K562 (cell line): ENCODE data around the gene STON2. TPM values are rescaled to one million over a fixed set of nuclear protein-coding genes. Genes with fewer than 3 reads are reported as not detected.

ENCODE experiments used
- ATAC-seq: fragments of 200-7000 bp; cut with Tn5 transposase; 3 replicates; pipeline ENCODE4 v1.9.1; 2020; ENCODE audit warnings: moderate library complexity
- BruUV-seq: library from RNA; stranded (reverse); fragments of 400-500 nt; replicated peaks from 2 replicates; lab custom pipeline; 2021; lab: Mats Ljungman, UMichigan
- CTCF ChIA-PET: fragments of 300-600 bp; formaldehyde crosslinking; extraction: SDS; loops from one replicate; lab custom pipeline; 2021; ENCODE audit warnings: low intra/inter-chr PET ratio; lab: Yijun Ruan, JAX
- POLR2A ChIA-PET: fragments of 300-600, 350-650 bp; sonication (Branson Sonifier 250); formaldehyde crosslinking; extraction: SDS; loops from one replicate; lab custom pipeline; 2021; ENCODE audit warnings: antibody characterized with exemption, inconsistent platforms; lab: Yijun Ruan, JAX
- DNase-seq, 4 experiments: peaks; one replicate each; pipeline versions ENCODE4 v3.0.0 to v3.0.0-alpha.2; 2011 to 2018; ENCODE audit warnings: low spot score in 3 of 4, mixed read lengths in 3 of 4; ENCODE audit errors: extremely low read depth in 1 of 4
- FAIRE-seq: peaks from 2 replicates; lab custom pipeline; 2011; peaks lifted over from hg19 to GRCh38; lab: Jason Lieb, UNC
- H2AFZ ChIP-seq: 2 replicates; pipeline ENCODE4 v1.6.0; 2011; ENCODE audit warnings: low read depth, low read length, control low read depth, inconsistent platforms
- H3K27ac ChIP-seq: fragments of 200-600 bp; 3 replicates; pipeline ENCODE4 v1.8.0; 2011; ENCODE audit warnings: low read depth, mild to moderate bottlenecking, control low read depth, inconsistent platforms, low read length, moderate library complexity, mixed read lengths; ENCODE audit errors: extremely low read depth
- H3K27me3 ChIP-seq, 2 experiments: fragments of 300-600 bp in 1 of 2; 2 replicates in 1 of 2; 3 replicates in 1 of 2; pipeline versions ENCODE4 v1.6.0 to v1.8.0; 2011; ENCODE audit warnings: inconsistent platforms in 2 of 2, low read length in 2 of 2, mild to moderate bottlenecking in 1 of 2, mixed read lengths in 1 of 2, moderate library complexity in 1 of 2; ENCODE audit not compliant: control insufficient read depth in 2 of 2, insufficient read depth in 2 of 2
- H3K36me3 ChIP-seq: fragments of 300-600 bp; 3 replicates; pipeline ENCODE4 v1.8.0; 2011; ENCODE audit warnings: mild to moderate bottlenecking, low read length, inconsistent platforms; ENCODE audit not compliant: control insufficient read depth, insufficient read depth
- H3K4me1 ChIP-seq, 2 experiments: fragments of 200-600 bp in 1 of 2; replicated peaks in 1 of 2; 2 replicates in 1 of 2; 3 replicates in 1 of 2; pipeline versions ENCODE4 v1.5.1 to v1.8.0; 2011; ENCODE audit warnings: inconsistent platforms in 2 of 2, low read length in 2 of 2, mild to moderate bottlenecking in 1 of 2, mixed read lengths in 1 of 2, moderate library complexity in 1 of 2; ENCODE audit not compliant: control insufficient read depth in 2 of 2, insufficient read depth in 2 of 2
- H3K4me2 ChIP-seq: 2 replicates; pipeline ENCODE4 v1.6.1; 2011; ENCODE audit warnings: low read length, control low read depth, inconsistent platforms, mixed read lengths; ENCODE audit not compliant: insufficient read depth
- H3K4me3 ChIP-seq: fragments of 200-600 bp; sonication (generic), shearing (Covaris generic); 2 replicates; pipeline ENCODE4 v1.5.1; 2016; ENCODE audit warnings: control low read depth, inconsistent platforms
- H3K79me2 ChIP-seq: fragments of 200-600 bp; 3 replicates; pipeline ENCODE4 v1.8.0; 2011; ENCODE audit warnings: low read length, inconsistent platforms; ENCODE audit not compliant: control insufficient read depth, insufficient read depth
- H3K9ac ChIP-seq, 2 experiments: 2 replicates each; pipeline versions ENCODE4 v1.6.0 to v1.6.1; 2011; ENCODE audit warnings: low read depth in 2 of 2, low read length in 2 of 2, control low read depth in 1 of 2, inconsistent platforms in 1 of 2, mild to moderate bottlenecking in 1 of 2, mixed read lengths in 1 of 2; ENCODE audit not compliant: insufficient read depth in 1 of 2
- H3K9me1 ChIP-seq: one replicate; pipeline ENCODE4 v1.6.0; 2011; ENCODE audit warnings: inconsistent platforms, mild to moderate bottlenecking, low read length, moderate library complexity; ENCODE audit not compliant: control insufficient read depth, insufficient read depth
- H3K9me3 ChIP-seq: replicated peaks from 2 replicates; pipeline ENCODE4 v1.5.1; 2011; ENCODE audit warnings: low read depth, low read length, inconsistent platforms; ENCODE audit not compliant: control insufficient read depth, insufficient read depth
- H4K20me1 ChIP-seq: replicated peaks from 2 replicates; pipeline ENCODE4 v1.6.1; 2011; ENCODE audit warnings: low read length, inconsistent platforms, mixed read lengths; ENCODE audit not compliant: control insufficient read depth, insufficient read depth
- ARNT ChIP-seq, 2 experiments: fragments of 450-650 bp; IDR thresholded peaks; 2 replicates each; pipeline ENCODE4 v1.6.1; 2016; ENCODE audit warnings: mild to moderate bottlenecking in 1 of 2
- BCL6 ChIP-seq: fragments of 250-450 bp; sonication (Bioruptor Pico); IDR thresholded peaks from 2 replicates; pipeline ENCODE4 v1.4.0; 2020
- EGR1 ChIP-seq: fragments of 450-650 bp; conservative IDR thresholded peaks from 2 replicates; pipeline ENCODE4 v1.6.1; 2017; ENCODE audit warnings: mild to moderate bottlenecking
- FOS ChIP-seq: IDR thresholded peaks from 3 replicates; pipeline ENCODE4 v1.6.1; 2011; ENCODE audit not compliant: insufficient read length; ENCODE audit errors: extremely low read depth
- MEF2A ChIP-seq: IDR thresholded peaks from 2 replicates; pipeline ENCODE4 v1.6.1; 2011; ENCODE audit warnings: low read depth, mild to moderate bottlenecking, low read length, moderate library complexity; ENCODE audit not compliant: control insufficient read depth
- MEF2D ChIP-seq: conservative IDR thresholded peaks from 2 replicates; pipeline ENCODE4 v1.6.1; 2016; ENCODE audit warnings: low read depth, missing genetic modification characterization, missing compliant biosample characterization
- MYC ChIP-seq, 2 experiments: fragments of 250-450 bp in 1 of 2; sonication (Bioruptor Pico) in 1 of 2; IDR thresholded peaks; 2 replicates each; pipeline versions ENCODE4 v1.5.1 to v1.6.1; 2012 to 2021; ENCODE audit warnings: low read depth in 2 of 2, borderline replicate concordance in 1 of 2, improper control_type of control experiment in 1 of 2, low read length in 1 of 2, mild to moderate bottlenecking in 1 of 2, moderate library complexity in 1 of 2
- PPARD ChIP-seq: fragments of 250-450 bp; sonication (Bioruptor Pico); IDR thresholded peaks from 2 replicates; pipeline ENCODE4 v1.8.0; 2022; ENCODE audit warnings: inconsistent platforms, mild to moderate bottlenecking, moderate library complexity
- RB1 ChIP-seq: fragments of 450-650 bp; IDR thresholded peaks from 2 replicates; pipeline ENCODE4 v1.6.1; 2017; ENCODE audit warnings: low read depth, mild to moderate bottlenecking
- TEAD2 ChIP-seq: fragments of 450-650 bp; IDR thresholded peaks from 2 replicates; pipeline ENCODE4 v1.6.1; 2016; ENCODE audit warnings: missing genetic modification characterization, control low read depth, missing compliant biosample characterization
- TOE1 ChIP-seq, 2 experiments: fragments of 450-650 bp in 1 of 2; sonication (generic) in 1 of 2; formaldehyde crosslinking in 1 of 2; IDR thresholded peaks; 2 replicates each; pipeline versions ENCODE4 v1.7.1 to v1.8.0; 2016 to 2022; ENCODE audit warnings: borderline replicate concordance in 2 of 2, mild to moderate bottlenecking in 2 of 2, antibody characterized with exemption in 1 of 2, inconsistent platforms in 1 of 2, low read depth in 1 of 2, missing genetic modification reagents in 1 of 2, moderate library complexity in 1 of 2
- ZNF274 ChIP-seq: IDR thresholded peaks from 2 replicates; pipeline ENCODE4 v1.6.1; 2011; ENCODE audit warnings: low read depth, mild to moderate bottlenecking, low read length, moderate library complexity, borderline replicate concordance
- ZNF76 ChIP-seq: fragments of 250-450 bp; sonication (Bioruptor Pico); IDR thresholded peaks from 2 replicates; pipeline ENCODE4 v1.4.0; 2020; ENCODE audit warnings: mild to moderate bottlenecking, moderate library complexity, borderline replicate concordance
- WGBS: fragments of 100-300 bp; shearing (Covaris generic); methylation state at CpG from one replicate; pipeline ENCODE4 v1.1.6; 2016; ENCODE audit warnings: low coverage, mixed read lengths; ENCODE audit not compliant: insufficient coverage; ENCODE audit errors: missing lambda C conversion rate; 5-methylcytosine and 5-hydroxymethylcytosine counted together
- in situ Hi-C: fragments of 300-500 bp; cut with MboI; formaldehyde crosslinking; loops from 4 replicates; pipeline ENCODE4 v1.15.0; 2018; ENCODE audit warnings: inconsistent platforms, mixed read lengths
- intact Hi-C: fragments of 100-400 bp; cut with micrococcal nuclease; formaldehyde crosslinking; loops from 2 replicates; pipeline ENCODE4 v1.14.2; 2022
- polyA plus RNA-seq, 8 experiments: library from polyadenylated mRNA; depleted of rRNA in 4 of 8; stranded (reverse) in 5 of 8; unstranded in 3 of 8; fragments of >200 nt; fragmentation: Nextera tagmentation in 2 of 8; fragmentation: Illumina TruSeq in 1 of 8; extraction: Ambion mirVana in 2 of 8; extraction: Trizol in 1 of 8; gene quantifications; 2 replicates each; pipeline versions ENCODE4 v1.2.1 to v1.2.3, GENCODE V29; 2011 to 2014; ENCODE audit warnings: inconsistent platforms in 1 of 8, missing spikeins in 1 of 8
- total RNA-seq, 7 experiments: library from RNA; depleted of rRNA in 6 of 7; stranded (reverse); fragments of >200 nt in 6 of 7; fragmentation: Illumina TruSeq in 2 of 7; extraction: Trizol in 2 of 7; gene quantifications; 2 replicates each; pipeline versions ENCODE4 v1.2.1 to v1.2.3, GENCODE V29; 2011 to 2021; ENCODE audit warnings: low replicate concordance in 1 of 7
- TF ChIP-seq, protein P1 (sequence below): fragments of 450-650 bp; IDR thresholded peaks from 2 replicates; pipeline ENCODE4 v1.6.1; 2017; ENCODE audit warnings: antibody characterized with exemption

Gene STON2
- total and polyA plus RNA-seq, 9 of the 15 experiments (the other 6 are each of a cell fraction or from before 2014, with no cell fraction given) = 7.8 to 99.3 (median 53.5) TPM

DNA sequence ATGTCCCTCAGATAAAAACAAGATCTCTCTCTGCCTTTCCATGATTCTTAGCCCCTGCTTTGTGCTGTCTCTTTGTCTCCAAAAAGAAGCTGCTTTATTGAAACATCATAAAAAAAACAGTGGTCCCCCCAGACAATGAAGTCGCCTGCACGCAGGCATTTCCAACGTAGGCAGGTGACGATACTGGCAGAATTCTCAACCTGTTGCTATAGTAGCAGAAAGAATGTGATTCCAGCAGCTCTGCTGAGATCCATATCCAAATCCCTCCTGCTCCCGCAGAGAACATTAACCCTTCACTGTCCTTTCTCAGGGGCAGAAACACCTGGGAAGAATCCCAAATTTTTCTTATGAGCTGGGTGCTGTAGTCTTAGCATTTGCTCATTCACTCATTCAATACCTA, 84.8 kb downstream of the STON2 start:
- H3K9ac ChIP-seq = no peak overlapping the region
- no peak overlapping the region for H2AFZ ChIP-seq
- WGBS = 78% methylated on average over 3 of the region's 5 CpGs
- no peak for DNase-seq
- BruUV-seq = no TSS peak
- no peaks in the 10 kb centered on the region for H3K9me3 ChIP-seq
- no peaks in the 10 kb centered on the region for H4K20me1 ChIP-seq
- H3K4me1 ChIP-seq = no peaks in the 10 kb centered on the region; a peak in 2 of 5 replicates
- no peak for ATAC-seq
- no peak for FAIRE-seq
- no peak overlapping the region for H3K4me3 ChIP-seq
- no peak overlapping the region for H3K27ac ChIP-seq
- intact Hi-C loops = no loop called here
- TF ChIP-seq ARNT (IDR thresholded peaks at IDR 0.05) (no peak), TOE1 (IDR thresholded peaks at IDR 0.05; ENCODE audit: borderline replicate concordance) (no peak), TOE1 (CRISPR knock-in tag; IDR thresholded peaks at IDR 0.05; ENCODE audit: borderline replicate concordance, low read depth) (no peak), PPARD (CRISPR knock-in tag) (no peak), MEF2D (tag) (no peak), ZNF274 (no peak), MYC (IDR thresholded peaks at IDR 0.05; ENCODE audit: low read depth, low read length) (no peak), MYC (CRISPR knock-in tag; IDR thresholded peaks at IDR 0.05; ENCODE audit: borderline replicate concordance, low read depth) (no peak), FOS (no peak), EGR1 (no peak), TEAD2 (tag) (no peak), MEF2A (no peak), ZNF76 (CRISPR knock-in tag) (no peak), RB1 (no peak), BCL6 (CRISPR knock-in tag) (no peak)
- TF ChIP-seq, protein P1, sequence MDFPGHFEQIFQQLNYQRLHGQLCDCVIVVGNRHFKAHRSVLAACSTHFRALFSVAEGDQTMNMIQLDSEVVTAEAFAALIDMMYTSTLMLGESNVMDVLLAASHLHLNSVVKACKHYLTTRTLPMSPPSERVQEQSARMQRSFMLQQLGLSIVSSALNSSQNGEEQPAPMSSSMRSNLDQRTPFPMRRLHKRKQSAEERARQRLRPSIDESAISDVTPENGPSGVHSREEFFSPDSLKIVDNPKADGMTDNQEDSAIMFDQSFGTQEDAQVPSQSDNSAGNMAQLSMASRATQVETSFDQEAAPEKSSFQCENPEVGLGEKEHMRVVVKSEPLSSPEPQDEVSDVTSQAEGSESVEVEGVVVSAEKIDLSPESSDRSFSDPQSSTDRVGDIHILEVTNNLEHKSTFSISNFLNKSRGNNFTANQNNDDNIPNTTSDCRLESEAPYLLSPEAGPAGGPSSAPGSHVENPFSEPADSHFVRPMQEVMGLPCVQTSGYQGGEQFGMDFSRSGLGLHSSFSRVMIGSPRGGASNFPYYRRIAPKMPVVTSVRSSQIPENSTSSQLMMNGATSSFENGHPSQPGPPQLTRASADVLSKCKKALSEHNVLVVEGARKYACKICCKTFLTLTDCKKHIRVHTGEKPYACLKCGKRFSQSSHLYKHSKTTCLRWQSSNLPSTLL = no peak
- ChIA-PET POLR2A (no interaction called here), CTCF (no interaction called here)
- H3K4me2 ChIP-seq = no peak overlapping the region
- H3K9me1 ChIP-seq = no peaks in the 10 kb centered on the region
- H3K36me3 ChIP-seq = peaks cover 16% of the 10 kb centered on the region; the same call in 1 of the 3 replicates
- no peaks in the 10 kb centered on the region for H3K27me3 ChIP-seq
- peaks cover 12% of the 10 kb centered on the region for H3K79me2 ChIP-seq
- in situ Hi-C loops = no loop called here
